GM18868 (cell line): Measurements from ENCODE around the gene BARHL1.

Source experiments
- ATAC-seq: cut with Tn5 transposase; IDR thresholded peaks from one replicate; pipeline ENCODE4 v1.9.1; 2021; ENCODE audit warnings: mild to moderate bottlenecking, moderate library complexity; ENCODE audit not compliant: unreplicated experiment

Gene BARHL1

GRCh38 chr9:132610661-132611060 is 28.3 kb downstream of the BARHL1 start:
- ATAC-seq: no peak

GRCh38 chr9:132614324-132614723 is 31.9 kb downstream of the BARHL1 start:
- no peak for ATAC-seq

- ATAC-seq: no peak
Observed at GRCh38 chr9:132615774-132616173, 33.4 kb downstream of the BARHL1 start.

- ATAC-seq: no peak
Observed at GRCh38 chr9:132616725-132617124, 34.3 kb downstream of the BARHL1 start.

GRCh38 chr9:132622159-132622558 is 39.8 kb downstream of the BARHL1 start:
- ATAC-seq: no peak

GRCh38 chr9:132626285-132626684 is 43.9 kb downstream of the BARHL1 start:
- ATAC-seq: no peak

- ATAC-seq: no peak
Observed at GRCh38 chr9:132627106-132627505, 44.7 kb downstream of the BARHL1 start.

- ATAC-seq: no peak
Observed at GRCh38 chr9:132627594-132627993, 45.2 kb downstream of the BARHL1 start.

- ATAC-seq: no peak
Observed at GRCh38 chr9:132628746-132629145, 46.3 kb downstream of the BARHL1 start.

- ATAC-seq: no peak
Observed at GRCh38 chr9:132630116-132630515, 47.7 kb downstream of the BARHL1 start.

GRCh38 chr9:132630811-132631210 is 48.4 kb downstream of the BARHL1 start:
- no peak for ATAC-seq

GRCh38 chr9:132631280-132631679 is 48.9 kb downstream of the BARHL1 start:
- no peak for ATAC-seq

- ATAC-seq: no peak
Observed at GRCh38 chr9:132631685-132632084, 49.3 kb downstream of the BARHL1 start.

GRCh38 chr9:132632413-132633129 is 50.2 kb downstream of the BARHL1 start:
- no peak for ATAC-seq

- ATAC-seq: no peak
Observed at GRCh38 chr9:132634327-132634726, 51.9 kb downstream of the BARHL1 start.

GRCh38 chr9:132637351-132637750 is 54.9 kb downstream of the BARHL1 start:
- no peak for ATAC-seq

GRCh38 chr9:132637801-132638200 is 55.4 kb downstream of the BARHL1 start:
- no peak for ATAC-seq

- no peak for ATAC-seq
Observed at GRCh38 chr9:132638240-132638639, 55.8 kb downstream of the BARHL1 start.

GRCh38 chr9:132639322-132639721 is 56.9 kb downstream of the BARHL1 start:
- no peak for ATAC-seq
